NCI-H2081 (cell line): ENCODE data around the gene IGSF9.

Source experiments
- DNase-seq, 2 experiments: peaks; one replicate each; lab custom pipeline; 2025; lab: John Stamatoyannopoulos, UW

IGSF9 gene

DNA sequence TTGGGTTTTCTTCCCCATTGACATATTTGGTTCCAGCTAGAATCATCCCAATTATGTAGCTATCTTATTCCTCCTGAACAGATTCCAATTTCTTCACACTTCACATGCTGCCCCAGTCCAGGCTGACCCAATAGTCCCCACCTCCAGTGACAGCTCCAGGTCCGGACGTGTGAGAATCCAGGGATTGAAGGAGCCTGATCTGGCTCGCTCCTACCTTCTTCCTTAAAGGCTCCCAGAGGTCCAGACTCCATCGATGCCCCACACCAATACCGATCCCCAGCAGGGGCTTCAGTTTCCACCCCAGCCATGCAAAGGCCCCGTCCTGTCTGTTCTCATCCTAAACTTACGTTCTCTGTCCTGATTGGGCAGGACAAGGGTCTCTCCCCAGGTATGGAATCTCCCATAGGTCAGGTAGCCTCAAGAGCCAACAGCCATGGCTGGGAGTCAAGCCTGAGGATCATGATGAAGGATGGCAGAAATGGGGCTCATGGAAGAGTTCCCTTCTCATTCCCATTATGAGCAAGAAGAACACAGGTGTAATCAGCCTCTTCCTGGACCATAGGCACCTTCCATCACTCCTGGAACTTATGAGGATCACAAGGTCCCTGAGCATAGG is 29.0 kb upstream of the IGSF9 start:
- no peak for DNase-seq

- no peak for DNase-seq
These were observed 28.0 kb upstream of the IGSF9 start for GRCh38 chr1:159973350-159973940.

DNA sequence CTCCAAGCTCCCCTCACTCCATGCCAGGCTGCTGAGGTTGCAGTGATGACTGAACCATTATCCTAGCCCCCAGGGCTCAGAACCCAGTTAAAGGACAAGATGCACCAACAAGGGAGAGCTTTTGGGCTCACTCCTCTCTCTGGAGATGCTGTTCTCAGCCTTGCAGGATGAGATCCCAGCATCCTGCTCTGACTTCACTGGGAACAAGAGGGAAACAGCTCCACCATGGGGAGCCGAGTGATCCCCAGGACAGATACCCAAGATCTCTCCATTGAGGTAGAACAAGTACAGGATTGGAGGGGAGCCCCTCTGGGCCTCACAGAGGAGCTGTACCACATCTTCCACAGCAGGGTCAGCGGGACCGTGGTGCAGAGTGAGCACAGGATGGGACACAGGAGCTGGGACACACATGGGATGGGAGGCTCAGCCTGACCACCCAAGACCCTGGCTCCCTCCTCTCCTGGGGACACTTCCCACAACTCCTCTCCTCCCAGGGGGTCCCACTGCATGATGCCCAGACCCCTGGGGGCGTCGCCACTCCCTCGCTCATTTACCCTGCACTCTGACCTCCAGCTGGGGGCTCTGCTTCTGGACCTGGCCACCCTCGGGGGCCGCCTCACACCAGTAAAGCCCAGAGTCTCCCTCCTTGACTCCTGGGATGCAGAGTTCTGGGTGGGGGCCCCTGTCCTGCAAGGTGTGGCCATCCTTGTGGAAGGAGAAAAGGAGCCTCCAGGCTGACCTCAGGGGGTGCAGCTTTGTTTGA is 27.2 kb upstream of the IGSF9 start:
- DNase-seq, result no peak

GRCh38 chr1:159970932-159971342 is 25.5 kb upstream of the IGSF9 start:
- no peak for DNase-seq

- DNase-seq, result no peak
These were observed 23.5 kb upstream of the IGSF9 start for GRCh38 chr1:159968901-159969300.

DNA sequence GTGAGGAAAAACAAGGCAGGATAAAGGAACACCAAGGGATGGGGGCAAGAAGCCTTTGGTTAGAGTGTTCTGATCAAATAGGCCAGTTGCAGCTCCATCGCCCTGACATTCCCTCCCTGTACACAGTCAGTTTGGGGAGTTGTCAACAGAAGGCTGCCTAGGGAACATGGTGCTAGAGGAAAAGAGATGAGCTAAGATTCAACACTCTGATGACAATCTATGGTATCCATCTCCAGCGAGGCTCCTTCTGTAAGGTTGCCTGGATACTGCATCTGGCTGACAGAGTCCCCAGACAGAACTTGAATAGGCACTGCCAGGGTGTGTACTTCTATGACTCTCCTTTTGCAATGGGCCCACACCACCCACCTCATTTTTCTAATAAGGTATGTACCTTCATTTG is 19.9 kb upstream of the IGSF9 start:
- DNase-seq, result no peak

GRCh38 chr1:159964144-159964543 is 18.7 kb upstream of the IGSF9 start:
- no peak for DNase-seq

- no peak for DNase-seq
These were observed 16.8 kb upstream of the IGSF9 start for GRCh38 chr1:159962176-159962575.

- DNase-seq, result no peak
These were observed 16.2 kb upstream of the IGSF9 start for GRCh38 chr1:159961636-159962035.

- no peak for DNase-seq
These were observed 15.4 kb upstream of the IGSF9 start for GRCh38 chr1:159960721-159961381.

DNA sequence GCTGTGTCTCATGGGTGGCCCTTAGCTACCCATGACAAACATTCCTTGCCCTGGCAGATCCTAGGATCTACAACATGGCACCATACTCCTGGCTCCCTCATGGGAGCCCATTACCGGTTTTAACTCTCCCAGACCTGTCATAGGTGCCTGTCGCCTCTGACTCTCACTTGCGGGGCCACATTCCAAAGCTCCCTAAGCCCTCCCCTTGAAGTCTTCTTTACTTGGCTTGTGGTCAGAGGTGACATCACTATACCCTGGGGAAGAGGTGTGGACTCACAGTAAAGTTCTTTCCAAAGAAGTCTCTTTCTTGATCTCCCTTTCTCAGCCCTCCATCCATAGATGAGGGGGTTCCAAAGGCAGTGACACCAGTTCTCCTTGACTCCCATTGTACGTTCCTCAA is 14.0 kb upstream of the IGSF9 start:
- DNase-seq, result no peak

DNA sequence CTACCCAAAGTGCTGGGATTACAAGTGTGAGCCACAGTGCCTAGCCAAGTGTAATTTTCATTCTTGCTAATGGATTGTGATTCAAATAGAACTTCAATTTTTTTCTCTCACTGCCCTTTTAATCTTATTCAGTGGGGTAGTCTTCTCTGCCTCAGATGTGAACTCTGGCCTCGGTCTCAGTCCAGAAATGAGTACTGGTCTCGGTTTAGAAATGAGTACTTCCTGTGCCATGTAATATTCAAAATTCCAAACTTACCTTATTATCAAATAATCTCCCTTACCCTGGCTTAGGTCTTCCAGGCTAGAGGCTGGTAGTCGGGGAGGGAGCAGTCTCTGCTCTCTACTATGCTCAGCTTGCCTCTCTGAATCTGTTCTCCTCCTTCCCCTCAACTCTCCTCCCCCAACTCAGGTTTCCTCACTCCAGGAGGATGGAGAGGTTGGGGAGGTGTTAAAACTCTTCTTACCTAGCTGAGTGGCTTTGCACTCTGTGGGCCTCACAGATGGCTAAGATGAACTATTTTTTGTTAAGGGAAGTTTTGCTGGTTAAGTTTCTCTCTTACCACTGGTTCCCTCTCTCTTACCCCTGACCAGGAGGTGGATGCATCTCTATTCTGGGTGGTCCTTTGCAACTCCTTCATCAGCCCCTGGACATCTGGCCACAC is 13.4 kb upstream of the IGSF9 start:
- DNase-seq, result no peak

- peak; percentile 64 to 87 for DNase-seq
These were observed 12.4 kb upstream of the IGSF9 start for GRCh38 chr1:159957824-159958268.

- DNase-seq, result no peak
These were observed 10.0 kb upstream of the IGSF9 start for GRCh38 chr1:159955456-159955855.

- no peak for DNase-seq
These were observed 8.4 kb upstream of the IGSF9 start, which contains the start of gene SLAMF9 for GRCh38 chr1:159953536-159954515. SLAMF9 (minus strand) TSS chr1:159954237; CDS start chr1:159954137, 100 bp downstream.

DNA sequence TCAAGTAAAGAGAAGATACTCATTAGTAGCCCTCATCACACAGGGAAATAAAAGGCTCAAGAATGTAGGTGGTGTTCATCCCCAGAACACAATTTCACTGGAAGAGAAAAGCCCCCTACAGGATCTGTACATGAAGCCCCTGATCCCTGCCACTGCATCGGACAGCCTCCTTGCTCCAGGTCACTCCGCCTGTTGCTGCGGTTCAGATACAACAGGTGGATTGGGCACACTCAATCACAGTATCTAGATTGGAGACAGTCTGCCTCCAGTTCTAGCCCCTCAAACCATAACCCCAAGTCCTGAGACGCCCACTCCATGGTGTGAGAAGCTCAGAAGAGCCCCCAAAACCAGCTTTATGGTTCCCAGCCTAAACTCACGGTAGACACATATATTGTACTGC is 7.5 kb upstream of the IGSF9 start:
- DNase-seq, result no peak

DNA sequence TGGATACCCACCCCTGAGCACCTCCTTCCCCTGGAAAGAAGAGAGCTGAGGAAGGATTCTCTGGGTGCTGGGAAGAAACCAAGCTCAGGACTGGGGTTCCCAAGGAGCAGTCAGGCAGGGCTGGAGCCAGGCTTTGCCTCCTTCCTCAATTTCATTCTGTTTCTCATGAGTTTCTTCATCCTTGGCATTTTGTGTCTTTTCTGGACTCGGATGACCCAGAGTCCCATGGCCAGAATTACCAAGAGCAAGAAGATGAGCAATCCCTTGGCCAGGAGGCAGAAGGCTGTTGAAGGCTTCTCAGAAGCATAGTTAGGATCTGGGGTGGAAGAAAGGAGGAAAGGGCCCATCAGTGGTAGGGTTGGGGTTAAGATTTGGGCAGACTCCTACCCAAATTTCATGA is 6.1 kb upstream of the IGSF9 start:
- no peak for DNase-seq

- no peak for DNase-seq
These were observed 5.6 kb upstream of the IGSF9 start for GRCh38 chr1:159951016-159951415.

DNA sequence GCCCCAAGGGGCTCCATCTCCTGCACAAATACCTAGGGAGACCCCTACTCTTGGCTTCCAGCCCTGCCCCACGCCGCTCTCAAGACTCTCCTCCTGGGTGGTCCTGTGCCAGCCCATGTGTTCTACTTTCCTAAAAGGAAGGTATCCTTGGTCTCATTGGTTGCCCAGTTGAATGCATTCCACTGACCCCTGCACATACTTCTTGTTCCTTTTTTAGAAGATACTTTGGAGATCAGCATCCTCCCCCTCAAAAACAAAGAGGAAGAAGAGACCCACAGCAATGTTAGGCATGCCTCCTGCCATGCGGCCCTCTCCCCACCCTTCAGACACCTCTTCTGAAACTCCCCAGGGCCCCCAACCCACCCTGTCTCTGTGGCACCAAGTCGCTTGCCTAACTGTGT is 4.6 kb upstream of the IGSF9 start:
- DNase-seq, result no peak

GRCh38 chr1:159949123-159949522 is 3.7 kb upstream of the IGSF9 start:
- DNase-seq, result no peak

DNA sequence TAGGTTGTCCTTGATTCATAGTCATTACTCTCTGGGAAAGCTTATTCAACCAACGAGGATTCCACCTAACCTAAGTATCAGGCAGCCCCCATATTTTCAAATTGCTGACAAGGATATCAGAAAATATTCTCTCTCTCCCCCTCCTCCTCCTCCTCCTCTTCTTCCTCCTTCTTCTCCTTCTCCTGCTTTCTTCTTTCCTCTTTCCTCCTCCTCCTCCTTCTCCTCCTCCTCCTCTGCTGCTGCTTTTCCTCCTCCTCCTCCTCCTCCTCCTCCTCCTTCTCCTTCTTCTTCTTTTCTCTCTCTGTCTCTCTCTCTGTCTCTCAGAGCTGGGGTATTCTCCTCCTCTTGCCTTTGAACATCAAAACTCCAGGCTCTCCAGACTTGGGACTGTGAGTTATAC is 2.5 kb upstream of the IGSF9 start:
- no peak for DNase-seq
